Measurements from ENCODE around the gene MEI4.

DNA sequence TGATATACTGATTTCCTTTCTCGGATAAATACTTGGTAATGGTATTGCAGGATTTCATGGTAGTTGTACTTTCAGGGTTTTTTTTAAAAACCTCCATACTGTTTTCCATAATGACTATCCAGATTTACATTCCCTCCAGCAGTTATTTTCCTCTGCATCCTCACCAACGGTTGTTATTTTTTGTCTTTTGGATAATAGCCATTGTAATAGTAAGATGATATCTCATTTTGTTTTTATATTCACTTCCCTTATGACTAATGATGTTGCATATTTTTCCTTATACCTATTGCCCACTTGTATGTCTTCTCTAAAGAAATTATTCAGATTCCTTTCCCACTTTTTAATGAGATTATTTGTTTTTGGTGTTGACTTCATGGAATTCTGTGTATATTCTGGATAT lies 231.0 kb downstream of the MEI4 start:
- TF ChIP-seq, protein P1, sequence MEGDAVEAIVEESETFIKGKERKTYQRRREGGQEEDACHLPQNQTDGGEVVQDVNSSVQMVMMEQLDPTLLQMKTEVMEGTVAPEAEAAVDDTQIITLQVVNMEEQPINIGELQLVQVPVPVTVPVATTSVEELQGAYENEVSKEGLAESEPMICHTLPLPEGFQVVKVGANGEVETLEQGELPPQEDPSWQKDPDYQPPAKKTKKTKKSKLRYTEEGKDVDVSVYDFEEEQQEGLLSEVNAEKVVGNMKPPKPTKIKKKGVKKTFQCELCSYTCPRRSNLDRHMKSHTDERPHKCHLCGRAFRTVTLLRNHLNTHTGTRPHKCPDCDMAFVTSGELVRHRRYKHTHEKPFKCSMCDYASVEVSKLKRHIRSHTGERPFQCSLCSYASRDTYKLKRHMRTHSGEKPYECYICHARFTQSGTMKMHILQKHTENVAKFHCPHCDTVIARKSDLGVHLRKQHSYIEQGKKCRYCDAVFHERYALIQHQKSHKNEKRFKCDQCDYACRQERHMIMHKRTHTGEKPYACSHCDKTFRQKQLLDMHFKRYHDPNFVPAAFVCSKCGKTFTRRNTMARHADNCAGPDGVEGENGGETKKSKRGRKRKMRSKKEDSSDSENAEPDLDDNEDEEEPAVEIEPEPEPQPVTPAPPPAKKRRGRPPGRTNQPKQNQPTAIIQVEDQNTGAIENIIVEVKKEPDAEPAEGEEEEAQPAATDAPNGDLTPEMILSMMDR (IDR thresholded peaks at IDR 0.05) = no peak
- no peak for TF ChIP-seq POLR2A (IDR thresholded peaks at IDR 0.05)
